RPMI8226 (cell line): ENCODE measurements around the gene VRK3.
"Not testable (repeated sequence)": the region's sequence is repeated elsewhere in the genome, so short reads cannot be mapped to it uniquely, and the experiment has no call there.

Experiments used
- DNase-seq: peaks from one replicate; pipeline ENCODE4 v3.0.0-alpha.2; 2015

Gene VRK3

GRCh38 chr19:49986354-49986753 lies 38.8 kb downstream of the VRK3 start:
- DNase-seq: no peak

- DNase-seq: no peak
These were observed 39.3 kb downstream of the VRK3 start for GRCh38 chr19:49985871-49986270.

DNA sequence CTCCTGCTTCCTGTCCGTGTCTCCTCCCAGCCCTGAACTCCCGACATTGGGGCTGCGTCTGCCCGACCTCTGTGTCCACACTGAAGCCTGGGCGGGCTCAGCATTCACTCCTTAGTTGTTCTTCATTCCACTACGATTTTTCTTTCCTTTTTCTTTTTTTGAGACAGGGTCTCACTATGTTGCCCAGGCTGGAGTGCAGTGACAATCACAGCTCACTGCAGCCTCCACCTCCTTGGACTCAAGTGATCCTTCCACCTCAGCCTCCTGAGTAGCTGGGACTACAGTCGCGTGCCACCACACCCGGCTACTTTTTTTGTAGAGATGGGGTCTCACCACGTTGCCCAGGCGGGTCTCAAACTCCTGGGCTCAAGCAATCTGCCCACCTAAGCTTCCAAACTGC lies 40.7 kb downstream of the VRK3 start:
- DNase-seq: no peak

- peak; percentile 71 for DNase-seq
These were observed 41.4 kb downstream of the VRK3 start for GRCh38 chr19:49983645-49984229.

GRCh38 chr19:49981603-49982593 lies 43.3 kb downstream of the VRK3 start:
- no peak for DNase-seq

GRCh38 chr19:49978324-49978723 lies 46.8 kb downstream of the VRK3 start:
- DNase-seq: no peak

GRCh38 chr19:49977881-49978280 lies 47.3 kb downstream of the VRK3 start:
- no peak for DNase-seq

GRCh38 chr19:49977076-49977475 lies 48.1 kb downstream of the VRK3 start:
- no peak for DNase-seq

DNA sequence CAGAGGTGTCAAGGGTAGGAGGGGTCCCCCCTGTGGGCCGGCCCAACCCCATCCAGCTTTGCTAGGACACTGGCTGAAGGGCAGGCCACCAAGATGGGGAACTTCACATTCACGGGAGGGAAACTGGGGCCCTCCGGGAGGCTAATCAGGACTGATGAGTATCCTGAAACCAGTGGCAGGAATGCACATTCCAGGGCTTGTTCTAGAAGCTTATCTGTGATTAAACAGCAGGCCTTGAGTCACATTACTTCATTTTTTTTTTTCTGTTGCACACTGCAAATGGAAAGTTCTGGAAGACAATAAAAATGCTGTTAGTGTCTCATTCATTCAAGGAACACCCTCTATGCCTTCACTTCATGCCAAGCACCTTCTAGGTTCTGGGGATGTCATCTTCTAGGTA lies 48.7 kb downstream of the VRK3 start:
- no peak for DNase-seq

- no peak for DNase-seq
These were observed 50.1 kb downstream of the VRK3 start for GRCh38 chr19:49975051-49975450.

- no peak for DNase-seq
These were observed 51.2 kb downstream of the VRK3 start for GRCh38 chr19:49973987-49974386.

GRCh38 chr19:49972841-49973240 lies 52.3 kb downstream of the VRK3 start:
- DNase-seq: no peak

GRCh38 chr19:49971991-49972411 lies 53.2 kb downstream of the VRK3 start:
- no peak for DNase-seq

GRCh38 chr19:49969355-49969754 lies 55.8 kb downstream of the VRK3 start:
- DNase-seq: not testable (repeated sequence)

- no peak for DNase-seq
These were observed 56.8 kb downstream of the VRK3 start for GRCh38 chr19:49968279-49968922.

GRCh38 chr19:49960980-49961379 lies 64.2 kb downstream of the VRK3 start, which contains the start of gene SIGLEC11:
SIGLEC11 (minus strand) TSS chr19:49961172; CDS start chr19:49961081, 91 bp downstream.
- DNase-seq: not testable (repeated sequence)

- DNase-seq: not testable (repeated sequence)
These were observed 65.3 kb downstream of the VRK3 start for GRCh38 chr19:49959892-49960291.

DNA sequence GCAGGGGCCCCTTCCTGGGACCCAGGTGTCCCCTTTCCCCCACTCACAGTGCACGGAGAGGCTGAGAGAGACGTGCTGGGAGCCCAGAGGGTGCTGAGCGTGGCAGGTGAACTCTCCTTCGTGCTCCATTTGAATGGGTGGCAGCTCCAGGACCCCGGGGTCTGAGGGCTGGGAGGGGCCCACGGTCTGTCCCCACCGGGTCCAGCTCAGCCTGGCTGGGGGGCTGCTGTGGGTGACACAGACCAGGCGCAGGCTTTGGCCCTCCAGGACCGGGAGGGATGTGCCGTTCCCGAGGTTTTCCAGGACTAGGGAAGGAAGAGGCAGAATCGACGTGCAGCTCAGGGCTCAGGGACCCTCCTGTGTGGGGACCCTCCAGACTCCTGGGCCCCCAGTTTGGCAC lies 66.6 kb downstream of the VRK3 start:
- not testable (repeated sequence) for DNase-seq

GRCh38 chr19:49958144-49958543 lies 67.0 kb downstream of the VRK3 start:
- DNase-seq: not testable (repeated sequence)

GRCh38 chr19:49957262-49957915 lies 67.8 kb downstream of the VRK3 start:
- no peak for DNase-seq

DNA sequence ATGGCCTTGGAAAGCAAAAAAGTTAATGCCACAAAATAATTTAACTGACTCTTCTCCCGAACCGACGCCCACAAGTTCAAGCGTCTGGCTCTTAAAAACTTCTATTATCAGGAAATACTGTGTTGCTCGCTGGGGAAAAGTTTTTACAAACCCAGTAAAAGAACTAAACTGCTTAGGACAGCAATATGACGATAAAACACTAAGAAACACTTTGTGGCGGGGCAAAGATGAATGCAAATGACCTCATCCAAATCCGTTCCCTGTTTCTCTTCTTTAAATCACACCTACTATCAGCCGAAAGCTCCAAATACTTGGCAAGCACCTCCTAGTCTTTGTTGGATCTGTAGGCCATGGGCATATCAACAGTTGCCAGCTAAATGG lies 69.1 kb downstream of the VRK3 start:
- no peak for DNase-seq

GRCh38 chr19:49954933-49955332 lies 70.2 kb downstream of the VRK3 start:
- DNase-seq: no peak
